Lower leg skin (tissue), 4 donors: ENCODE results near the gene SVIL. TPM values are rescaled to one million over a fixed set of nuclear protein-coding genes. Genes with fewer than 3 reads are reported as not detected.
A peak's percentile ranks its signal among the peaks of the same experiment; 100 is the strongest.
"Not testable (repeated sequence)": the region's sequence is repeated elsewhere in the genome, so short reads cannot be mapped to it uniquely, and the experiment has no call there.

ENCODE experiments used
- DNase-seq, 2 donors: peaks; one replicate each; pipeline ENCODE4 v3.0.0-alpha.2; 2019; ENCODE audit warnings: low spot score in 2 of 2
- H3K4me3 ChIP-seq: fragments of 200-600 bp; sonication (generic); 2 replicates; pipeline ENCODE4 v1.5.1; 2017; ENCODE audit warnings: mild to moderate bottlenecking, low read depth; ENCODE audit not compliant: poor library complexity, severe bottlenecking
- CTCF ChIP-seq, 3 donors: fragments of 450-650 bp; IDR thresholded peaks; one replicate each; pipeline ENCODE4 v1.5.1; 2016; ENCODE audit warnings: antibody characterized with exemption in 3 of 3, mild to moderate bottlenecking in 3 of 3, moderate library complexity in 2 of 3
- POLR2A ChIP-seq, 2 donors: fragments of 450-650 bp; IDR thresholded peaks; one replicate each; pipeline ENCODE4 v1.6.1; 2016 to 2017; ENCODE audit warnings: antibody characterized with exemption in 2 of 2, mild to moderate bottlenecking in 1 of 2, moderate library complexity in 1 of 2
- WGBS, 2 donors: methylation state at CpG; one replicate each; pipeline ENCODE4 v1.1.5; 2018; 5-methylcytosine and 5-hydroxymethylcytosine counted together
- intact Hi-C: fragments of 100-400 bp; cut with DNase I; formaldehyde crosslinking; loops from one replicate; pipeline ENCODE4 v1.15.0; 2023; ENCODE audit warnings: low total_unique reads
- total RNA-seq, 4 donors: library from RNA; depleted of rRNA; stranded (reverse); fragments of >200 nt; gene quantifications; one replicate each; pipeline ENCODE4 v1.1.0, GENCODE V29; 2016

The SVIL gene
- total RNA-seq, 4 donors from 2014 or later: 49.0 to 91.0 (median 74.4) TPM

- TF ChIP-seq POLR2A (IDR thresholded peaks at IDR 0.05): no peak
- no peak for TF ChIP-seq CTCF (IDR thresholded peaks at IDR 0.05)
- intact Hi-C loops: no loop called here
- WGBS, 2 donors: 92 to 96% methylated on average over 6 of the region's 6 CpGs
- no peak for DNase-seq
- H3K4me3 ChIP-seq: no peak overlapping the region
These were observed 141.1 kb downstream of the SVIL start for GRCh38 chr10:29493697-29494096.

- H3K4me3 ChIP-seq: no peak overlapping the region
- no peak for TF ChIP-seq CTCF (IDR thresholded peaks at IDR 0.05)
- no peak for TF ChIP-seq POLR2A (IDR thresholded peaks at IDR 0.05)
- intact Hi-C loops: no loop called here
- DNase-seq: no peak
- WGBS, 2 donors: 84 to 87% methylated on average over 11 of the region's 11 CpGs
These were observed 142.0 kb downstream of the SVIL start for GRCh38 chr10:29492774-29493173.

- WGBS, 2 donors: 71 to 82% methylated on average over 5 of the region's 5 CpGs
- no peak for DNase-seq
- no peak for TF ChIP-seq POLR2A (IDR thresholded peaks at IDR 0.05)
- TF ChIP-seq CTCF (IDR thresholded peaks at IDR 0.05): no peak
These were observed 142.9 kb downstream of the SVIL start for GRCh38 chr10:29491918-29492317.

GRCh38 chr10:29490781-29491280 lies 143.9 kb downstream of the SVIL start:
- intact Hi-C loops, H3K4me3 ChIP-seq, DNase-seq: not testable (repeated sequence)
- 92 to 97% methylated on average over 16 of the region's 16 CpGs for WGBS, 2 donors

More at GRCh38 chr10:29491918-29492317, 142.9 kb downstream of the SVIL start:
- H3K4me3 ChIP-seq: no peak overlapping the region
- intact Hi-C loops: no loop called here

- peak in 1 of 2 donors; percentile 21 for DNase-seq
- intact Hi-C loops: not testable (repeated sequence)
- 92 to 95% methylated on average over 14 of the region's 14 CpGs for WGBS, 2 donors
These were observed 146.3 kb downstream of the SVIL start for GRCh38 chr10:29488471-29488870.

GRCh38 chr10:29487884-29488266 lies 146.9 kb downstream of the SVIL start:
- H3K4me3 ChIP-seq, intact Hi-C loops: not testable (repeated sequence)
- peak in 1 of 2 donors; percentile 46 for DNase-seq
- 72 to 85% methylated on average over 7 of the region's 7 CpGs for WGBS, 2 donors

More at GRCh38 chr10:29488471-29488870, 146.3 kb downstream of the SVIL start:
- H3K4me3 ChIP-seq: not testable (repeated sequence)

- WGBS, 2 donors: 81 to 82% methylated on average over 21 of the region's 21 CpGs
- H3K4me3 ChIP-seq, intact Hi-C loops: not testable (repeated sequence)
- peak in 1 of 2 donors; percentile 54 for DNase-seq
These were observed 147.5 kb downstream of the SVIL start for GRCh38 chr10:29487032-29487883.

- H3K4me3 ChIP-seq: no peak overlapping the region
- TF ChIP-seq CTCF (IDR thresholded peaks at IDR 0.05): no peak
- no peak for TF ChIP-seq POLR2A (IDR thresholded peaks at IDR 0.05)
- WGBS, 2 donors: 79 to 83% methylated on average over 1 of the region's 1 CpG
- no peak for DNase-seq
- intact Hi-C loops: no loop called here
These were observed 148.3 kb downstream of the SVIL start for GRCh38 chr10:29486433-29486832.

GRCh38 chr10:29484677-29485076 lies 150.1 kb downstream of the SVIL start:
- 83 to 84% methylated on average over 8 of the region's 8 CpGs for WGBS, 2 donors
- DNase-seq, H3K4me3 ChIP-seq, intact Hi-C loops: not testable (repeated sequence)
